ENCODE data around the gene FAM241A.
"Not testable (repeated sequence)": the region's sequence is repeated elsewhere in the genome, so short reads cannot be mapped to it uniquely, and the experiment has no call there.

Gene FAM241A

GRCh38 chr4:112173593-112174558 lies 28.6 kb downstream of the FAM241A start:
- no peak for DNase-seq (ENCODE audit: low spot score)

- DNase-seq (ENCODE audit: low spot score): no peak
Observed at GRCh38 chr4:112175840-112176239, 30.6 kb downstream of the FAM241A start.

DNA sequence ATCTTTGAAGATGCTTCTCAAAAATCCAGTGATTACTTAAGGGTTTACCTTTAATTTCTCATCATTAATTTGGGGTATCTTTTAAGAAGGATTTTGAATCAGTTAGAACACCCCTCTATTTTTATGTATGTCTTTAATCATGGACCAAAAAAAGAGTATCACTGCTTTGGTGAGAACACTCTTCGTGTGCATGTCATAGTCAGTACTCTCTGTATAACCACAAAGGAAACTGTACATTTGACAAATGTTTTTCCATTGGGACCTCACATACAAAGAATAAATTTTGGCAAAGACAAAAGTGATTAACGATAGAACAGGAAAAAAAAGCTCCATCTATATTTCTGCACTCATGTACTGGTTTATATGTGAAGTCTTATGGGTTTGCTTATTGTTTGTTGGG lies 31.3 kb downstream of the FAM241A start:
- DNase-seq (ENCODE audit: low spot score): no peak

GRCh38 chr4:112178741-112179140 lies 33.5 kb downstream of the FAM241A start:
- DNase-seq (ENCODE audit: low spot score): not testable (repeated sequence)

GRCh38 chr4:112181358-112182000 lies 36.2 kb downstream of the FAM241A start:
- no peak for DNase-seq (ENCODE audit: low spot score)

GRCh38 chr4:112182604-112183003 lies 37.4 kb downstream of the FAM241A start:
- no peak for DNase-seq (ENCODE audit: low spot score)

- DNase-seq (ENCODE audit: low spot score): peak; percentile 6
Observed at GRCh38 chr4:112183252-112183651, 38.0 kb downstream of the FAM241A start.

DNA sequence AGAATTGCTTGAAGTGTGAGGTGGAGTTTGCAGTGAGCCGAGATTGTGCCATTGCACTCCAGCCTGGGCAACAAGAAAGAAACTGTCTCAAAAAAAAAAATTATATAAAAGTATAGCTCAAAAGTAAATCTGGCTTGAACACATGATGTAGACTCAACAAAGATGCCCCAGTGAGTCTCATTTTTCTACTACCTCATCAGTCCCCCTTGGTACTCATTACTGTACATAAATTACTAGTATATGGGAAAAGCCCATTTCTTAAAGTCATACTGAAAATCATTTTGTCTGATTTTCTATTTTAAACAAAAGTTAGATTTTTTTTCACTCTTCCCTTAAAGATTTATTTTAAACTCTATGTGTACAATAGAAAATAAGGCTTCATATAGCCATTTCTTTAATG lies 39.2 kb downstream of the FAM241A start:
- DNase-seq (ENCODE audit: low spot score): no peak

GRCh38 chr4:112185334-112185733 lies 40.1 kb downstream of the FAM241A start:
- no peak for DNase-seq (ENCODE audit: low spot score)

- no peak for DNase-seq (ENCODE audit: low spot score)
Observed at GRCh38 chr4:112185740-112186670, 40.8 kb downstream of the FAM241A start.

GRCh38 chr4:112189754-112190153 lies 44.5 kb downstream of the FAM241A start:
- no peak for DNase-seq (ENCODE audit: low spot score)

DNA sequence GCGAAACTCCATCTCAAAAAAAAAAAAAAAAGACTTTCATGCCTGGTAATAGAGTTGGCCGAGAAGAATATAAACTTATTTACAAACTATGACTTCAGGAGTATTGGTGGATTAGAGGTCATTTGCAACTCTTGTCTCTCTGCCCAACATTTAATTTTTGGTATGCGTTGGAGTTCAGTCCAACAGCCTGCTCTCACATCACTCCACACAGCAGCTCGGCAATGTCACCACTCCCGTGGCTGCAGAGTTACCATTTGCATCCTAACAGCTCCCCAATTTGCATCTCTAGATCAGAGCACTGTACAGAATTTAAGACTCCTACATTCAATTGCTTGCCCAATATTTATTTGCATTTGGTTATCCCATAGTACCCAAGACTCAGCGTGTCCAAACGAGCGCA lies 45.4 kb downstream of the FAM241A start:
- no peak for DNase-seq (ENCODE audit: low spot score)

DNA sequence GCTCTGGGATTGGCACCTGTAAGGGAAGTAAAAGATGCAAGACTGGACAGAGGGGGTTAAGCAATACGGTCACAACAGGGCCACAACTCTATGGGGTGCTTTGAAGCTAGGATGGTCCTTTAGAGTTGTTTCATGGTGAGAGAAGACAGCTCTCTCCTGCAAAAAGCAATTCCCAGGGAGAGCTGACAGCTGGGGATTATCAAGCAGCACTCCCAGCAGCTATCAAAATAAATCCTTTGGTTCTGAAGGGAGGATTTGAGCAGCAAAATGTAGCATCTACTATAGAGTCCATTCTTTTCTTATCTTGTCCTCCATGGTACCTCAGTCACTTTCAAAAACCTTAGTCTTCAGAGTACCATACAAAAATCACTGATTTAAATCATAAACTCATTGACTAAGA lies 51.2 kb downstream of the FAM241A start:
- no peak for DNase-seq (ENCODE audit: low spot score)

DNA sequence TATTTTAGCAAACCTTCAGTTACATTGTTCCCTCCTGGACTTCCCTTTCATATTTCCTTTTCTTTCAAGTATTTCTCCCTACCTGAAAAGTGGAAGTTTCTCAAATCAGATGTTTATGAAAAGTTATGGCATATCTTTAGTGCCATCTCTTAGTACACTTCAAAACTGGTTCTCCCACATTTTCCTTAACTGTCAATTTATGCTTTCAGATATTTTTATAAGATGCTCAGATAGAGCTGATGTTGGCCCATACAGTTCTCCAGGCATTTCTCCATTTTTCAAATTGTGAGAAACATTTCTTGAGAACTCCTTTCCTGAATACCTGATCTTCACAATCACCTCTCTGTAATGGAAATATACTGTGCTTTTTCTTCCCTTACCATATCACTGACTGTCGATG lies 53.8 kb downstream of the FAM241A start:
- no peak for DNase-seq (ENCODE audit: low spot score)

- no peak for DNase-seq (ENCODE audit: low spot score)
Observed at GRCh38 chr4:112201915-112202505, 56.8 kb downstream of the FAM241A start.

DNA sequence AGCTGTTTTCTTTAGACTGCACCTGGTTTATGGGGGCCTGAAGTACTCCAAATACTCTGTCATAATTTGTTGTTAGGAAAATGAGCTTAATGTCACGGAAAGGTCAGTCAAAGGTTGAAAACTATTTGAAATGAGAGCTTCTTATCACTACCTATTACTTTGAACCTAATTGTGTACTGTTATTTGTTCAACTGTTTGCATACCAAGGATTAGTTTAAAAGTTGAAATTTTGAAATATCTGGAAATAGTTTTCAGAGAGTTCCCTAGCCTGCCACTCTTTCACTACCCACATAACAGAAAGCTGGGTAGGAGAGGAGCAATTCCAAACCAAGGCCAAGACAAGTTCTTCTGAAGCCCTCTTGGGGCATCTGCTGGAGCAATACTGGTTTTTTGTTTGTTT lies 58.3 kb downstream of the FAM241A start:
- DNase-seq (ENCODE audit: low spot score): no peak

GRCh38 chr4:112206431-112206830 lies 61.2 kb downstream of the FAM241A start:
- DNase-seq (ENCODE audit: low spot score): no peak

GRCh38 chr4:112208137-112209095 lies 63.2 kb downstream of the FAM241A start:
- DNase-seq (ENCODE audit: low spot score): not testable (repeated sequence)

DNA sequence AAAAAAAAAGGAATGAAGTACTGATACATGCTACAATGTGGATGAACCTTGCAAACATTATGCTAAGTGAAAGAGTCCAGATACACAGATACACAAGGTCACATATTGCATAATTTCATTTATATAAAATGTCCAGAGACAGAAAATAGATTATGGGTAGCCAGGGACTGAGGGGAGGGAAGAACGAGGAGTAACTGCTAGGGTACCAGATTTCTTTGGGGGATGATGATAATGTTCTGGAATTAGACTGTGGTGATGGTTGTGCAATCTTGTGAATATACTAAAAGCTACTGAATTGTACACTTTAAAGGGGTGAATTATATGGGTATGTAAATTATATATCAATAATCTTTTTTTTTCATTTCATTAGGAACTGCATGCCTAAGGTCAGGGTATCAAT lies 65.5 kb downstream of the FAM241A start:
- no peak for DNase-seq (ENCODE audit: low spot score)

GRCh38 chr4:112213091-112213490 lies 67.8 kb downstream of the FAM241A start:
- no peak for DNase-seq (ENCODE audit: low spot score)

- DNase-seq (ENCODE audit: low spot score): no peak
Observed at GRCh38 chr4:112213856-112214255, 68.6 kb downstream of the FAM241A start.
